Progenitor cell of endocrine pancreas (in vitro differentiated cells): ENCODE results near the gene BOD1L1. TPM values are rescaled to one million over a fixed set of nuclear protein-coding genes. Genes with fewer than 3 reads are reported as not detected.

Experiments
- DNase-seq: peaks from one replicate; pipeline ENCODE4 v3.0.0; 2021; ENCODE audit warnings: low spot score; ENCODE audit not compliant: unreplicated experiment
- H3K27ac Mint-ChIP-seq: 2 replicates; pipeline ENCODE4 v1.8.0; 2021; ENCODE audit warnings: mild to moderate bottlenecking, moderate library complexity, mixed read lengths
- H3K27me3 Mint-ChIP-seq: 2 replicates; pipeline ENCODE4 v1.8.0; 2021; ENCODE audit warnings: mixed read lengths
- H3K36me3 Mint-ChIP-seq: 2 replicates; pipeline ENCODE4 v1.8.0; 2022; ENCODE audit warnings: mixed read lengths; ENCODE audit not compliant: insufficient read depth
- H3K4me1 Mint-ChIP-seq: 2 replicates; pipeline ENCODE4 v1.8.0; 2021; ENCODE audit warnings: low read depth, mixed read lengths
- H3K4me3 Mint-ChIP-seq: 2 replicates; pipeline ENCODE4 v1.8.0; 2021; ENCODE audit warnings: low read depth, mild to moderate bottlenecking, moderate library complexity, mixed read lengths
- H3K9me3 Mint-ChIP-seq: 2 replicates; pipeline ENCODE4 v1.8.0; 2021; ENCODE audit warnings: low read depth, mixed read lengths
- CTCF ChIP-seq: fragments of 200-600 bp; sonication (generic); IDR thresholded peaks from one replicate; pipeline ENCODE4 v1.5.0; 2021; ENCODE audit warnings: antibody characterized with exemption, mild to moderate bottlenecking; ENCODE audit not compliant: unreplicated experiment
- total RNA-seq: library from RNA; stranded (reverse); gene quantifications from 2 replicates; pipeline ENCODE4 v1.2.1, GENCODE V29; 2021

Gene BOD1L1
- total RNA-seq, 1 donor from 2014 or later, result 42.1 TPM

- Mint-ChIP-seq H3K4me1 (peaks cover 5% of the 10 kb centered on the region), H3K36me3 (peaks cover 7% of the 10 kb centered on the region), H3K4me3 (no peak overlapping the region), H3K9me3 (no peaks in the 10 kb centered on the region), H3K27ac (no peak overlapping the region), H3K27me3 (no peaks in the 10 kb centered on the region)
- no peak for TF ChIP-seq CTCF
- DNase-seq, result no peak
Measured at GRCh38 chr4:13616597-13616996, 10.9 kb downstream of the BOD1L1 start.

GRCh38 chr4:13615161-13615560 is 12.4 kb downstream of the BOD1L1 start:
- Mint-ChIP-seq H3K4me3 (no peak overlapping the region), H3K27ac (no peak overlapping the region), H3K27me3 (no peaks in the 10 kb centered on the region), H3K4me1 (peaks cover under 1% of the 10 kb centered on the region), H3K9me3 (no peaks in the 10 kb centered on the region), H3K36me3 (peaks cover 9% of the 10 kb centered on the region)
- DNase-seq, result no peak
- no peak for TF ChIP-seq CTCF

- Mint-ChIP-seq H3K27ac (no peak overlapping the region), H3K36me3 (peaks cover 14% of the 10 kb centered on the region), H3K4me3 (no peak overlapping the region), H3K9me3 (no peaks in the 10 kb centered on the region), H3K4me1 (no peaks in the 10 kb centered on the region), H3K27me3 (no peaks in the 10 kb centered on the region)
- TF ChIP-seq CTCF, result no peak
- no peak for DNase-seq
Measured at GRCh38 chr4:13612569-13612968, 15.0 kb downstream of the BOD1L1 start.

- no peak overlapping the region for H3K27ac Mint-ChIP-seq
- DNase-seq, result no peak
- H3K27me3 Mint-ChIP-seq, result no peaks in the 10 kb centered on the region
- H3K36me3 Mint-ChIP-seq, result peaks cover 19% of the 10 kb centered on the region
- no peaks in the 10 kb centered on the region for H3K9me3 Mint-ChIP-seq
- no peaks in the 10 kb centered on the region for H3K4me1 Mint-ChIP-seq
- no peak for TF ChIP-seq CTCF
- no peak overlapping the region for H3K4me3 Mint-ChIP-seq
Measured at GRCh38 chr4:13611283-13611842, 16.2 kb downstream of the BOD1L1 start.

- peaks cover 33% of the 10 kb centered on the region for H3K36me3 Mint-ChIP-seq
- no peak overlapping the region for H3K4me3 Mint-ChIP-seq
- H3K9me3 Mint-ChIP-seq, result no peaks in the 10 kb centered on the region
- no peak overlapping the region for H3K27ac Mint-ChIP-seq
- no peak for DNase-seq
- TF ChIP-seq CTCF, result no peak
- H3K27me3 Mint-ChIP-seq, result no peaks in the 10 kb centered on the region
- H3K4me1 Mint-ChIP-seq, result no peaks in the 10 kb centered on the region
Measured at GRCh38 chr4:13605330-13605729, 22.2 kb downstream of the BOD1L1 start.
